ENCODE data around the gene IL17C. TPM values are rescaled to one million over a fixed set of nuclear protein-coding genes. Genes with fewer than 3 reads are reported as not detected.
A peak's percentile ranks its signal among the peaks of the same experiment; 100 is the strongest.

Gene IL17C
- total RNA-seq, 1 experiment from 2014 or later, result 0.31 TPM

DNA sequence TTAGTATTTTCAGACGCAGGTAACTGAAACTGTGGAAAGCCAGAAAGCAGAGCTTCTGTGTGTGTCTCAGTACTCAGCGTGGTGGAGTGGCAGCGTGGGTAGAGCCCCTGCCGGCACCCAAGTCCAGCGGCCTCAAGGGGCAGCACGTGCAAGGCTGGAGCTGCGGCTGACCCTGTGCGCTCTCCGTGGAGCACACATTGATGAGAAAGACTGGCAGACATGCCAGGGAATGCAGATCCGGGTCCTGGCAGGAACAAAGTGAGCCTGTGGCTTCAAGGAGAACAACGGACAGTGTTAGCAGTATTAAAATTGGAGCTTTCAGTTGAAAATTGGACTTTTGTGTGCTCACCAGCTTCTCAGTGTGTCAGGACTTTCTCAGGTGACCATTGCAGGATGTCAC is 44.9 kb upstream of the IL17C start:
- Histone ChIP-seq H2BK120ac (ENCODE audit: low read depth, low read length, poor library complexity, severe bottlenecking) (no peak overlapping the region), H3K27me3 (ENCODE audit: insufficient read depth, low read length) (no peaks in the 10 kb centered on the region), H2AFZ (ENCODE audit: low read length) (no peak overlapping the region), H3K4me2 (ENCODE audit: insufficient read depth, insufficient read length, low read length) (no peak overlapping the region), H4K5ac (ENCODE audit: insufficient read length, low read depth, low read length) (no peak overlapping the region), H3T11ph (ENCODE audit: low read length) (no peak overlapping the region), H4K91ac (ENCODE audit: insufficient read length, low read depth, low read length) (no peak overlapping the region), H3K27ac (ENCODE audit: insufficient read length, low read depth, low read length) (no peak overlapping the region), H3K23ac (ENCODE audit: insufficient read length, low read depth, low read length) (no peak overlapping the region), H3K9ac (ENCODE audit: extremely low read depth, insufficient read length, low read length) (no peak overlapping the region), H4K20me1 (ENCODE audit: control insufficient read depth, insufficient read depth, insufficient read length) (peaks cover 3% of the 10 kb centered on the region), H3K56ac (ENCODE audit: insufficient read length, low read depth, low read length) (no peak overlapping the region), H2BK15ac (ENCODE audit: low read depth, low read length) (no peak overlapping the region; the same call in 1 of the 2 replicates), H2BK5ac (ENCODE audit: insufficient read length, low read length) (no peak overlapping the region), H3K4me1 (ENCODE audit: insufficient read depth, low read length) (no peaks in the 10 kb centered on the region), H3K79me1 (ENCODE audit: insufficient read depth, low read depth, low read length, poor library complexity, severe bottlenecking) (no peaks in the 10 kb centered on the region), H3K4ac (ENCODE audit: low read depth, low read length) (no peak overlapping the region), H2BK20ac (ENCODE audit: low read depth, low read length, poor library complexity, severe bottlenecking) (no peak overlapping the region), H3K9me3 (ENCODE audit: control insufficient read depth, low read depth, low read length) (no peaks in the 10 kb centered on the region), H4K8ac (replicated peaks; ENCODE audit: insufficient read length, low read depth, low read length) (no peak overlapping the region), H3K23me2 (ENCODE audit: insufficient read length, low read depth, low read length, poor library complexity, severe bottlenecking) (no peaks in the 10 kb centered on the region), H2BK12ac (ENCODE audit: insufficient read length, low read depth, low read length) (no peak overlapping the region), H3K14ac (ENCODE audit: insufficient read depth, low read length) (no peak overlapping the region), H3K79me2 (ENCODE audit: insufficient read depth, low read length) (peaks cover 2% of the 10 kb centered on the region), H2AK5ac (ENCODE audit: insufficient read length, low read length) (no peak overlapping the region), H3K18ac (ENCODE audit: insufficient read length, low read depth, low read length) (no peak overlapping the region)
- H3K27me3 Mint-ChIP-seq (ENCODE audit: low read depth), result no peaks in the 10 kb centered on the region
- no peak overlapping the region for H3K4me3 Mint-ChIP-seq
- H3K27ac Mint-ChIP-seq, result peak overlapping the region in 2 of 3 experiments; percentile 34 to 76; a peak in 3 of 7 replicates
- no CpG with 5 or more reads among the region's 11 CpGs for WGBS (ENCODE audit: extremely low coverage, insufficient read length, low lambda C conversion rate)
- peaks cover 23 to 52% (median 48%) of the 10 kb centered on the region in 3 experiments; a peak in 6 of 7 replicates for H3K36me3 Mint-ChIP-seq (ENCODE audit: insufficient read depth in 1 of 3, low read depth in 3 of 3)
- H3K9me3 Mint-ChIP-seq, result no peaks in the 10 kb centered on the region
- TF ChIP-seq CTCF (conservative IDR thresholded peaks at IDR 0.05), result no peak
- no peaks in the 10 kb centered on the region for H3K4me1 Mint-ChIP-seq
- DNase-seq, result no peak

Data from H9 (cell line).